Endothelial cell (in vitro differentiated cells): ENCODE results near the gene SYNJ2. TPM values are rescaled to one million over a fixed set of nuclear protein-coding genes. Genes with fewer than 3 reads are reported as not detected.

ENCODE experiments used
- DNase-seq: peaks from one replicate; pipeline ENCODE4 v3.0.0; 2021; ENCODE audit warnings: low spot score
- H3K27ac Mint-ChIP-seq: one replicate; pipeline ENCODE4 v1.8.0; 2021; ENCODE audit warnings: mixed read lengths, inconsistent platforms; ENCODE audit not compliant: unreplicated experiment
- H3K27me3 Mint-ChIP-seq: one replicate; pipeline ENCODE4 v1.8.0; 2021; ENCODE audit warnings: mild to moderate bottlenecking, moderate library complexity, mixed read lengths, inconsistent platforms; ENCODE audit not compliant: unreplicated experiment
- H3K36me3 Mint-ChIP-seq: one replicate; pipeline ENCODE4 v1.8.0; 2021; ENCODE audit warnings: mild to moderate bottlenecking, low read depth, mixed read lengths, inconsistent platforms; ENCODE audit not compliant: unreplicated experiment
- H3K4me1 Mint-ChIP-seq: one replicate; pipeline ENCODE4 v1.8.0; 2021; ENCODE audit warnings: mild to moderate bottlenecking, mixed read lengths, inconsistent platforms; ENCODE audit not compliant: unreplicated experiment
- H3K4me3 Mint-ChIP-seq: one replicate; pipeline ENCODE4 v1.8.0; 2021; ENCODE audit warnings: mild to moderate bottlenecking, mixed read lengths, inconsistent platforms; ENCODE audit not compliant: unreplicated experiment
- H3K9me3 Mint-ChIP-seq: one replicate; pipeline ENCODE4 v1.8.0; 2021; ENCODE audit warnings: mixed read lengths, inconsistent platforms; ENCODE audit not compliant: unreplicated experiment
- CTCF ChIP-seq: fragments of 200-600 bp; sonication (generic); IDR thresholded peaks from one replicate; pipeline ENCODE4 v1.5.0; 2021; ENCODE audit warnings: antibody characterized with exemption; ENCODE audit not compliant: unreplicated experiment
- total RNA-seq: library from RNA; stranded (reverse); fragmentation: NEBNext Ultra II Directional; extraction: Animal tissue kit (Norgen Biotek cat#: 25700); gene quantifications from one replicate; pipeline ENCODE4 v1.2.1, GENCODE V29; 2021; ENCODE audit not compliant: unreplicated experiment

SYNJ2 gene
- total RNA-seq, 1 donor from 2014 or later = 33.7 TPM

- Mint-ChIP-seq H3K4me3 (peak overlapping the region; percentile 65), H3K27me3 (peaks cover 8% of the 10 kb centered on the region), H3K4me1 (peaks cover 7% of the 10 kb centered on the region), H3K27ac (no peak overlapping the region), H3K36me3 (peaks cover 46% of the 10 kb centered on the region), H3K9me3 (no peaks in the 10 kb centered on the region)
- no peak for DNase-seq
- no peak for TF ChIP-seq CTCF
These were observed 66.1 kb downstream of the SYNJ2 start for GRCh38 chr6:158047563-158048323.

GRCh38 chr6:158048589-158048988, 66.9 kb downstream of the SYNJ2 start:
- Mint-ChIP-seq H3K27me3 (peaks cover 8% of the 10 kb centered on the region), H3K27ac (no peak overlapping the region), H3K36me3 (peaks cover 41% of the 10 kb centered on the region), H3K4me3 (no peak overlapping the region), H3K4me1 (peaks cover 7% of the 10 kb centered on the region), H3K9me3 (no peaks in the 10 kb centered on the region)
- DNase-seq = no peak
- TF ChIP-seq CTCF = no peak

DNA sequence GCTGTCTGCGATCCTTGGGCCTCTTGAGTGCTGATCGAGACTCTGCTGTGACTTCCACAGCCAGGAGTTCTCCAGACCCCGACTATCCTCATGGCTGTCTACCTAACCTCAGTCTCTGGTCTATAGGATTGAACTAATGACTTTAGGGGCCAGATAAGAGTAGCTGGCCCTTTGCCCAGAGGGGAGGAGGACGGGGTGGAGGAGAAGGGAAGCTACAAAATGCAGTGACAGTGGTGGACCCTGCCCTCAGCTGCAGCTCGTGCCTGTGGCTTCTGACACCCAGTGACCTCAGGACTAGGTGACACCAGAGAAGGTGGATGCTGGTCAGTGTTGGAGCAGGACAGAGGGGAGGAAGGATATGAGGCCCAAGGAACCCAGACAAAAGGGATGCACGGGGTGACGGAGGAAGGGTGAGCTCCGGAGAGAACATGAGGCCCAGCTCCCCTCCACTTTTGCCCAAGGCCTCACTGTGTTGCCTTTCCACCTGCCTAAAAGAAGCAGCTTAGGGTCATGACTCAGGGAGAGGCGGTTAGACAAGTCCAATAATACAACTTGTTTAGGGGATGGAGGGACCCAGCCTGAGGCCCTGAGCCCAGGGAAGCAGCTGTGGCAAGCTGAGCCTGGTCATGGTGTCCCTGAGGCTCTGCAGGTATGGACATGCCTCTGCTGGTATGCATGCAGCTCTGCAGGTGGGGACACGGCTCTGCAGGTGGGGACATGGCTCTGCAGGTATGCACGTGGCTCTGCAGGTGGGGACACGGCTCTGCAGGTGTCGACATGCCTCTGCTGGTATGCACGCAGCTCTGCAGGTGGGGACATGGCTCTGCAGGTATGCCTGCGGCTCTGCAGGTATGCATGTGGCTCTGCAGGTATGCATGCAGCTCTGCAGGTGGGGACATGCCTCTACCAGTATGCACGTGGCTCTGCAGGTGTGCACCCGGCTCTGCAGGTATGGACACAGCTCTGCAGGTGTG, 67.7 kb downstream of the SYNJ2 start:
- DNase-seq = no peak
- no peak for TF ChIP-seq CTCF
- H3K36me3 Mint-ChIP-seq = peaks cover 42% of the 10 kb centered on the region
- H3K27me3 Mint-ChIP-seq = peaks cover 9% of the 10 kb centered on the region
- no peak overlapping the region for H3K27ac Mint-ChIP-seq
- no peaks in the 10 kb centered on the region for H3K9me3 Mint-ChIP-seq
- H3K4me1 Mint-ChIP-seq = peaks cover 3% of the 10 kb centered on the region
- H3K4me3 Mint-ChIP-seq = no peak overlapping the region

- Mint-ChIP-seq H3K4me1 (peaks cover 3% of the 10 kb centered on the region), H3K27me3 (peaks cover 9% of the 10 kb centered on the region), H3K36me3 (peaks cover 38% of the 10 kb centered on the region), H3K27ac (no peak overlapping the region), H3K4me3 (no peak overlapping the region), H3K9me3 (no peaks in the 10 kb centered on the region)
- no peak for TF ChIP-seq CTCF
- no peak for DNase-seq
These were observed 68.6 kb downstream of the SYNJ2 start for GRCh38 chr6:158050107-158050735.
